A673 (cell line): Measurements from ENCODE around the gene HPX. TPM values are rescaled to one million over a fixed set of nuclear protein-coding genes. Genes with fewer than 3 reads are reported as not detected.

Experiments
- BruUV-seq: library from RNA; stranded (reverse); fragments of 400-500 nt; replicated peaks from 2 replicates; lab custom pipeline; 2021; lab: Mats Ljungman, UMichigan
- CTCF ChIA-PET: fragments of 300-600 bp; sonication (Branson Sonifier 250); formaldehyde crosslinking; loops from one replicate; lab custom pipeline; 2022; ENCODE audit warnings: antibody characterized with exemption; lab: Charles Lee
- POLR2A ChIA-PET: fragments of 300-600 bp; sonication (Branson Sonifier 250); formaldehyde crosslinking; loops from one replicate; lab custom pipeline; 2022; ENCODE audit warnings: antibody characterized with exemption; ENCODE audit not compliant: low non-redundant PET; lab: Charles Lee
- DNase-seq: peaks from one replicate; pipeline ENCODE4 v3.0.0-alpha.2; 2015; ENCODE audit warnings: low spot score
- H3K27ac ChIP-seq: fragments of 200-600 bp; sonication (generic); 2 replicates; pipeline ENCODE4 v1.5.1; 2016; ENCODE audit warnings: mixed run types, low read depth, mild to moderate bottlenecking, mixed read lengths, antibody characterized with exemption, low read length; ENCODE audit not compliant: poor library complexity, severe bottlenecking
- H3K27me3 ChIP-seq: fragments of 200-600 bp; sonication (generic); replicated peaks from 2 replicates; pipeline ENCODE4 v1.6.1; 2017; ENCODE audit warnings: mixed run types, low read depth, mild to moderate bottlenecking, mixed read lengths, antibody characterized with exemption, low read length; ENCODE audit not compliant: insufficient read depth, poor library complexity
- H3K36me3 ChIP-seq: fragments of 200-600 bp; sonication (generic); 2 replicates; pipeline ENCODE4 v1.6.1; 2016; ENCODE audit warnings: mixed run types, mild to moderate bottlenecking, mixed read lengths, antibody characterized with exemption, low read length; ENCODE audit not compliant: insufficient read depth, poor library complexity, severe bottlenecking
- H3K4me1 ChIP-seq: fragments of 200-600 bp; sonication (generic); 2 replicates; pipeline ENCODE4 v1.6.1; 2017; ENCODE audit warnings: mixed run types, mild to moderate bottlenecking, mixed read lengths, antibody characterized with exemption, low read length; ENCODE audit not compliant: insufficient read depth, poor library complexity, severe bottlenecking
- H3K4me3 ChIP-seq: fragments of 200-600 bp; sonication (generic); 2 replicates; pipeline ENCODE4 v1.5.1; 2016; ENCODE audit warnings: low read depth, mixed run types, mild to moderate bottlenecking, mixed read lengths, low read length; ENCODE audit not compliant: poor library complexity, severe bottlenecking
- H3K9me3 ChIP-seq: fragments of 200-600 bp; sonication (generic); 2 replicates; pipeline ENCODE4 v1.6.1; 2016; ENCODE audit warnings: mixed run types, low read depth, mild to moderate bottlenecking, mixed read lengths, antibody characterized with exemption, low read length; ENCODE audit not compliant: poor library complexity, severe bottlenecking
- CTCF ChIP-seq: fragments of 300-800, 200-600 bp; sonication (generic); conservative IDR thresholded peaks from 2 replicates; pipeline ENCODE4 v1.5.1; 2017; ENCODE audit warnings: low read depth, mild to moderate bottlenecking, antibody characterized with exemption, low read length, moderate library complexity, mixed read lengths
- EZH2 ChIP-seq: fragments of 200-600 bp; sonication (generic); IDR thresholded peaks from 2 replicates; pipeline ENCODE4 v1.6.1; 2017; ENCODE audit warnings: borderline replicate concordance, low read depth, mild to moderate bottlenecking, mixed read lengths, antibody characterized with exemption, low read length; ENCODE audit not compliant: poor library complexity, severe bottlenecking
- intact Hi-C: fragments of 100-400 bp; cut with micrococcal nuclease; formaldehyde crosslinking; loops from one replicate; pipeline ENCODE4 v1.10.0; 2022; ENCODE audit not compliant: unreplicated experiment
- total RNA-seq: library from RNA; stranded (reverse); gene quantifications from 2 replicates; pipeline ENCODE4 v1.2.3, GENCODE V29; 2021

HPX gene
- total RNA-seq, 1 experiment from 2014 or later: 4.5 TPM

DNA sequence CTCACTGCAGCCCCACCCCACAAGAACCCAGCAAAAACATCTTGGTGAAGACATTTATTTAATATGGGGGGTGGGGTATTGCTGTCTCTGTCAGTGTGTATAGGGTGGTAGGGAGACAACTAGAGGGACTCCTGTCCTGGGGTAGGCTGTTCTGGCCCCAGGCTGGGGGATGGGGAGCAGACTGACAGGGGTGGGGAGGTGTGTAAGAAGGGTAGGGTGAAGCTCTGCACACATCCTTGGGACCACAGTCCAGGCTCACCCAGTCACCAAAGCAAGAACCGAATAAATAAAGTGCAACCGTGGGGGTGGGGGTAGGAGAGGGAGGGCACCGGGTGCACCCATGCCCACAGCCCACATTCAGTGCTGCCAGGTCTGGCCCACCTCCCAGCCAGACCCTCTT, 7.8 kb upstream of the HPX start:
- intact Hi-C loops: no loop called here
- no peaks in the 10 kb centered on the region for H3K27me3 ChIP-seq
- peaks cover 27% of the 10 kb centered on the region for H3K36me3 ChIP-seq
- H3K9me3 ChIP-seq: no peaks in the 10 kb centered on the region
- H3K27ac ChIP-seq: no peak overlapping the region
- POLR2A ChIA-PET: no interaction called here
- no peak overlapping the region for H3K4me3 ChIP-seq
- no peaks in the 10 kb centered on the region for H3K4me1 ChIP-seq
- DNase-seq: no peak
- TF ChIP-seq EZH2 (no peak), CTCF (no peak)
- CTCF ChIA-PET: no interaction called here
- no TSS peak for BruUV-seq

DNA sequence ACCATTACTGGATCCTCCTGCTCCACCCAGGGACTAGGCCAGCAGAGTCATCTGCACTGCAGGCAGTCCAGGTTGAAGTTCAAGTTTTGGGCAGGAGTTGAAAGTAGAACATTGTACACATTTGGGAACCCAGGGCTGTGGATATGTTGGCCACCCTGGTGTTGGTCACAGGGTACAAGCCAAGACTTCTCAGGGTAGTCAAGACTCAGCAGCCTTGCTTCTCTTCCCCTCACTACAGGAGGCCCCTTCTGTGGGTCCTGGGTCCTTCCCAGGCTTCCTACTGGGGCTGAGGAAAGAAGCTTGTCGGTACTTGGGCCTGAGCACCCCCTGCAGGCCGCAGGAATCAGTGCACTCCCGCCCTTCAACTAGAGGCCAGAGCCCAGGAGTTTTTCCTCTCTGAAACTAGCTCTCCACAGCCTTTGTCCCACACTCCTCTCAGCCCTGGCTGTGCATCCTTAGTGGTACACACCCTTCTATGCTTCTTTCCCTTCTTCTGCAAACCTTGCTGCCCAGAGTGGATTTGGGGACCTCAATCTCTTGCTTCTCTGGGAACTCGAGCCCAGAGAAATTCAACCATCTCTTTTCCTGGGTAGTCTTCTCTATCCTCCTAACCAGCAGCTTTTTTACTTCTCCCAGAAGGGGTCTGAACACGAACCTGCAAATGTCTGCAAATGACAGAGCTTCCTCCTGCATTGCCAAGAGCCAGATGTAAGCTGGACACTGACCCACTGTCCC, 2.6 kb upstream of the HPX start:
- intact Hi-C loops: loop anchor here (1.0 kb wide), 1 partner anchor 64 kb away; no protein-coding TSS in a partner anchor
- CTCF ChIA-PET: interaction anchor here (0.5 to 2.2 kb wide), 9 partner anchors 9 to 1956 kb away, joined by 3 to 25 read pairs (median 4); partner anchors contain the start of gene SMPD1
- peak; percentile 79 for DNase-seq
- H3K27me3 ChIP-seq: no peaks in the 10 kb centered on the region
- POLR2A ChIA-PET: no interaction called here
- H3K4me1 ChIP-seq: peaks cover 4% of the 10 kb centered on the region
- H3K36me3 ChIP-seq: peaks cover 5% of the 10 kb centered on the region
- no peak overlapping the region for H3K4me3 ChIP-seq
- peak; percentile 87 for TF ChIP-seq CTCF
- TF ChIP-seq EZH2: no peak
- H3K27ac ChIP-seq: peak overlapping the region; percentile 40
- no TSS peak for BruUV-seq
- H3K9me3 ChIP-seq: no peaks in the 10 kb centered on the region

- Histone ChIP-seq H3K4me1 (peaks cover 4% of the 10 kb centered on the region), H3K4me3 (no peak overlapping the region), H3K27me3 (no peaks in the 10 kb centered on the region), H3K36me3 (no peaks in the 10 kb centered on the region), H3K27ac (peak overlapping the region; percentile 27), H3K9me3 (no peaks in the 10 kb centered on the region)
- CTCF ChIA-PET: interaction anchor here (2.1 to 2.2 kb wide), 2 partner anchors 52 to 63 kb away, joined by 7 to 25 read pairs; partner anchors contain the start of gene SMPD1
- POLR2A ChIA-PET: no interaction called here
- DNase-seq: no peak
- no TSS peak for BruUV-seq
- TF ChIP-seq CTCF: no peak
- no peak for TF ChIP-seq EZH2
- intact Hi-C loops: no loop called here
Observed at GRCh38 chr11:6442441-6442840, 1.7 kb upstream of the HPX start.
